ENCODE results near the gene KIAA1671.
A peak's percentile ranks its signal among the peaks of the same experiment; 100 is the strongest.
"Not testable (repeated sequence)": the region's sequence is repeated elsewhere in the genome, so short reads cannot be mapped to it uniquely, and the experiment has no call there.

The KIAA1671 gene

GRCh38 chr22:25207553-25208157 is 255.1 kb downstream of the KIAA1671 start:
- no peak for DNase-seq

GRCh38 chr22:25208328-25208727 is 255.8 kb downstream of the KIAA1671 start:
- no peak for DNase-seq

- no peak for DNase-seq
Observed at GRCh38 chr22:25208743-25209505, 256.4 kb downstream of the KIAA1671 start.

GRCh38 chr22:25210793-25211192 is 258.3 kb downstream of the KIAA1671 start:
- DNase-seq = no peak

- no peak for DNase-seq
Observed at GRCh38 chr22:25212337-25212736, 259.8 kb downstream of the KIAA1671 start.

- DNase-seq = no peak
Observed at GRCh38 chr22:25213221-25213620, 260.7 kb downstream of the KIAA1671 start.

GRCh38 chr22:25216230-25216629 is 263.7 kb downstream of the KIAA1671 start:
- DNase-seq = no peak

- DNase-seq = no peak
Observed at GRCh38 chr22:25219211-25219689, 266.7 kb downstream of the KIAA1671 start, which contains the start of gene CRYBB2. Gene CRYBB2 (plus strand): TSS chr22:25219639. CDS start chr22:25221430, 1,791 bp downstream.

GRCh38 chr22:25219948-25220442 is 267.5 kb downstream of the KIAA1671 start:
- no peak for DNase-seq

GRCh38 chr22:25221790-25222189 is 269.3 kb downstream of the KIAA1671 start:
- no peak for DNase-seq

- no peak for DNase-seq
Observed at GRCh38 chr22:25223269-25223850, 270.8 kb downstream of the KIAA1671 start.

- no peak for DNase-seq
Observed at GRCh38 chr22:25228822-25229221, 276.3 kb downstream of the KIAA1671 start.

- not testable (repeated sequence) for DNase-seq
Observed at GRCh38 chr22:25230760-25231159, 278.2 kb downstream of the KIAA1671 start.

- no peak for DNase-seq
Observed at GRCh38 chr22:25232301-25232700, 279.8 kb downstream of the KIAA1671 start.

GRCh38 chr22:25233706-25234105 is 281.2 kb downstream of the KIAA1671 start:
- not testable (repeated sequence) for DNase-seq

GRCh38 chr22:25235547-25236290 is 283.2 kb downstream of the KIAA1671 start:
- peak; percentile 8 for DNase-seq

GRCh38 chr22:25236417-25236816 is 283.9 kb downstream of the KIAA1671 start:
- DNase-seq = no peak

GRCh38 chr22:25237503-25237902 is 285.0 kb downstream of the KIAA1671 start:
- DNase-seq = no peak

GRCh38 chr22:25238058-25238457 is 285.5 kb downstream of the KIAA1671 start:
- not testable (repeated sequence) for DNase-seq

Data from amniotic stem cell (primary cell).